A549 (cell line): ENCODE results near the gene TTN. TPM values are rescaled to one million over a fixed set of nuclear protein-coding genes. Genes with fewer than 3 reads are reported as not detected.

ENCODE experiments used
- ATAC-seq, 2 experiments: fragments of 200-7000 bp in 1 of 2; fragments of >200 bp in 1 of 2; cut with Nextera tagmentation in 1 of 2; cut with Tn5 transposase in 1 of 2; 3 replicates each; pipeline versions ENCODE4 v1.8.0 to v1.9.1; 2018 to 2020; ENCODE audit warnings: mild to moderate bottlenecking in 1 of 2, moderate library complexity in 1 of 2
- CTCF ChIA-PET: fragments of 300-600 bp; sonication (Branson Sonifier 250); formaldehyde crosslinking; extraction: SDS; loops from one replicate; lab custom pipeline; 2021; ENCODE audit warnings: antibody characterized with exemption, inconsistent platforms; lab: Yijun Ruan, JAX
- POLR2A ChIA-PET: fragments of 350-600 bp; formaldehyde crosslinking; extraction: SDS; loops from one replicate; lab custom pipeline; 2021; ENCODE audit warnings: antibody characterized with exemption, inconsistent platforms; lab: Yijun Ruan, JAX
- DNase-seq, 2 experiments: peaks; one replicate each; pipeline versions ENCODE4 v3.0.0 to v3.0.0-alpha.2; 2011 to 2016; ENCODE audit warnings: low read depth in 1 of 2, low spot score in 1 of 2
- FAIRE-seq: peaks from 2 replicates; lab custom pipeline; 2011; peaks lifted over from hg19 to GRCh38; lab: Jason Lieb, UNC
- H3K27ac ChIP-seq, 2 experiments: fragments of >200 bp; sonication (Bioruptor Twin); formaldehyde crosslinking; 3 replicates each; pipeline ENCODE4 v1.5.1; 2016 to 2017
- H3K4me1 ChIP-seq: fragments of >200 bp; sonication (Bioruptor Twin); formaldehyde crosslinking; 3 replicates; pipeline ENCODE4 v1.6.1; 2016
- H3K4me2 ChIP-seq: fragments of >200 bp; sonication (Bioruptor Twin); formaldehyde crosslinking; 3 replicates; pipeline ENCODE4 v1.6.1; 2016
- H3K4me3 ChIP-seq: fragments of >200 bp; sonication (Bioruptor Twin); formaldehyde crosslinking; 3 replicates; pipeline ENCODE4 v1.5.1; 2016
- H3K9me3 ChIP-seq: fragments of >200 bp; sonication (Bioruptor Twin); formaldehyde crosslinking; 3 replicates; pipeline ENCODE4 v1.6.1; 2016
- ATOH8 ChIP-seq: fragments of 250-450 bp; sonication (Bioruptor Pico); IDR thresholded peaks from 2 replicates; pipeline ENCODE4 v1.5.0; 2020; ENCODE audit warnings: low read depth, mild to moderate bottlenecking, moderate library complexity
- BCL3 ChIP-seq: fragments of >200 bp; sonication (Bioruptor Twin); formaldehyde crosslinking; IDR thresholded peaks from 3 replicates; pipeline ENCODE4 v1.6.1; 2016
- BHLHE40 ChIP-seq: IDR thresholded peaks from 2 replicates; pipeline ENCODE4 v1.6.1; 2012; ENCODE audit warnings: low read depth, low read length, inconsistent platforms
- CBX8 ChIP-seq: fragments of 200-600 bp; sonication (generic); IDR thresholded peaks from 2 replicates; pipeline ENCODE4 v1.6.1; 2016
- CEBPB ChIP-seq, 2 experiments: fragments of >200 bp in 1 of 2; sonication (Bioruptor Twin) in 1 of 2; formaldehyde crosslinking in 1 of 2; IDR thresholded peaks; 2 replicates each; pipeline ENCODE4 v1.6.1; 2012 to 2016
- CHD2 ChIP-seq: fragments of 150-350 bp; IDR thresholded peaks from 2 replicates; pipeline ENCODE4 v1.6.1; 2014; ENCODE audit warnings: low read length; ENCODE audit not compliant: partially characterized antibody
- CHD4 ChIP-seq: fragments of 200-600 bp; sonication (generic); IDR thresholded peaks from 2 replicates; pipeline ENCODE4 v1.6.1; 2016; ENCODE audit warnings: antibody characterized with exemption, mild to moderate bottlenecking, borderline replicate concordance
- CTCF ChIP-seq: fragments of >200 bp; sonication (Bioruptor Twin); formaldehyde crosslinking; IDR thresholded peaks from 3 replicates; pipeline ENCODE4 v1.5.1; 2016
- E2F6 ChIP-seq: IDR thresholded peaks from 2 replicates; pipeline ENCODE4 v1.6.1; 2012; ENCODE audit warnings: low read depth, borderline replicate concordance
- ELK1 ChIP-seq: fragments of 150-350 bp; IDR thresholded peaks from 2 replicates; pipeline ENCODE4 v1.6.1; 2014; ENCODE audit warnings: low read depth, mild to moderate bottlenecking, low read length
- ESRRA ChIP-seq: fragments of 150-350 bp; IDR thresholded peaks from 2 replicates; pipeline ENCODE4 v1.6.1; 2014; ENCODE audit warnings: mild to moderate bottlenecking, low read length, borderline replicate concordance
- FOSB ChIP-seq: fragments of 250-450 bp; sonication (Bioruptor Pico); IDR thresholded peaks from 2 replicates; pipeline ENCODE4 v1.5.0; 2020; ENCODE audit warnings: mild to moderate bottlenecking, moderate library complexity
- FOSL2 ChIP-seq, 2 experiments: fragments of 450-650 bp in 1 of 2; fragments of >200 bp in 1 of 2; sonication (Bioruptor Twin) in 1 of 2; formaldehyde crosslinking; IDR thresholded peaks; 2 replicates each; pipeline versions ENCODE4 v1.5.0 to v1.6.1; 2016 to 2020; ENCODE audit warnings: mild to moderate bottlenecking in 1 of 2, moderate library complexity in 1 of 2
- FOXS1 ChIP-seq: fragments of 250-450 bp; sonication (Bioruptor Pico); IDR thresholded peaks from 2 replicates; pipeline ENCODE4 v1.5.0; 2020; ENCODE audit warnings: mild to moderate bottlenecking, moderate library complexity
- GATA3 ChIP-seq: IDR thresholded peaks from 2 replicates; pipeline ENCODE4 v1.6.1; 2012; ENCODE audit warnings: borderline replicate concordance
- HES2 ChIP-seq: fragments of >200 bp; sonication (Bioruptor Twin); formaldehyde crosslinking; IDR thresholded peaks from 2 replicates; pipeline ENCODE4 v1.6.1; 2016
- HOXB5 ChIP-seq: fragments of 250-450 bp; sonication (Bioruptor Pico); IDR thresholded peaks from 2 replicates; pipeline ENCODE4 v1.5.0; 2020; ENCODE audit warnings: mild to moderate bottlenecking, moderate library complexity
- MAFK ChIP-seq: fragments of 450-650 bp; IDR thresholded peaks from 2 replicates; pipeline ENCODE4 v1.6.1; 2014; ENCODE audit not compliant: partially characterized antibody
- MAX ChIP-seq: IDR thresholded peaks from 2 replicates; pipeline ENCODE4 v1.6.1; 2012
- MAZ ChIP-seq: fragments of 150-350 bp; IDR thresholded peaks from 2 replicates; pipeline ENCODE4 v1.6.1; 2014; ENCODE audit warnings: antibody characterized with exemption, low read depth, low read length, borderline replicate concordance
- MYC ChIP-seq: IDR thresholded peaks from 2 replicates; pipeline ENCODE4 v1.6.1; 2012; ENCODE audit warnings: mild to moderate bottlenecking, inconsistent platforms, low read length, improper control_type of control experiment, borderline replicate concordance
- NPAS2 ChIP-seq: fragments of 250-450 bp; sonication (Bioruptor Pico); IDR thresholded peaks from 2 replicates; pipeline ENCODE4 v1.8.0; 2022; ENCODE audit warnings: mild to moderate bottlenecking, moderate library complexity, borderline replicate concordance
- POLR2AphosphoS2 ChIP-seq: conservative IDR thresholded peaks from 2 replicates; pipeline ENCODE4 v1.6.1; 2012; ENCODE audit warnings: low read length, improper control_type of control experiment, inconsistent platforms
- RAD21 ChIP-seq, 2 experiments: fragments of >200 bp in 1 of 2; sonication (Bioruptor Twin) in 1 of 2; formaldehyde crosslinking in 1 of 2; IDR thresholded peaks in 1 of 2; conservative IDR thresholded peaks in 1 of 2; 2 replicates in 1 of 2; 3 replicates in 1 of 2; pipeline ENCODE4 v1.6.1; 2012 to 2018; ENCODE audit warnings: inconsistent platforms in 1 of 2
- RARB ChIP-seq: fragments of 250-450 bp; sonication (Bioruptor Pico); IDR thresholded peaks from 2 replicates; pipeline ENCODE4 v1.8.0; 2021; ENCODE audit warnings: mild to moderate bottlenecking, moderate library complexity
- TP53 ChIP-seq: fragments of 250-450 bp; sonication (Bioruptor Pico); IDR thresholded peaks from 2 replicates; pipeline ENCODE4 v1.5.0; 2021; ENCODE audit warnings: mild to moderate bottlenecking, moderate library complexity
- ZFP36 ChIP-seq: fragments of 450-650 bp; IDR thresholded peaks from 2 replicates; pipeline ENCODE4 v1.6.1; 2014; ENCODE audit warnings: borderline replicate concordance; ENCODE audit not compliant: partially characterized antibody
- WGBS: methylation state at CpG from one replicate; pipeline ENCODE4 v1.1.6; 2017; ENCODE audit errors: missing lambda C conversion rate; 5-methylcytosine and 5-hydroxymethylcytosine counted together
- polyA plus RNA-seq, 4 experiments: library from polyadenylated mRNA; depleted of rRNA in 3 of 4; stranded (reverse); fragments of >200 nt; fragmentation: RNase III in 1 of 4; extraction: RNeasy Plus Mini Kit Qiagen cat#74134 plus additional on column Dnase treatment in 1 of 4; gene quantifications; 2 replicates in 3 of 4; 3 replicates in 1 of 4; pipeline ENCODE4 v1.2.3, GENCODE V29; 2011 to 2017

TTN gene
- polyA plus RNA-seq, 2 of the 4 experiments (the other 2 are of a cell fraction): under 0.01 TPM; not detected in 1

- Histone ChIP-seq H3K4me3 (no peak overlapping the region), H3K4me2 (no peak overlapping the region), H3K27ac (no peak overlapping the region), H3K9me3 (no peaks in the 10 kb centered on the region), H3K4me1 (no peaks in the 10 kb centered on the region)
- ChIA-PET POLR2A (no interaction called here), CTCF (no interaction called here)
- no peak for DNase-seq
- no peak for TF ChIP-seq ELK1
- TF ChIP-seq E2F6: no peak
- no peak for TF ChIP-seq CEBPB (IDR thresholded peaks at IDR 0.05)
- TF ChIP-seq ZFP36: no peak
- TF ChIP-seq BHLHE40: no peak
- no peak for TF ChIP-seq CTCF
- no peak for TF ChIP-seq RAD21 (conservative IDR thresholded peaks at IDR 0.05 in 1 of 2, IDR thresholded peaks at IDR 0.05 in 1 of 2)
- TF ChIP-seq ESRRA: no peak
- TF ChIP-seq GATA3: no peak
- TF ChIP-seq FOSL2 (IDR thresholded peaks at IDR 0.05): no peak
- TF ChIP-seq FOSL2 (CRISPR knock-in tag; IDR thresholded peaks at IDR 0.05): no peak
- TF ChIP-seq CBX8: no peak
- TF ChIP-seq NPAS2 (CRISPR knock-in tag): no peak
- TF ChIP-seq ATOH8 (CRISPR knock-in tag): no peak
- no peak for TF ChIP-seq MAZ
- TF ChIP-seq MAFK: no peak
- TF ChIP-seq HES2: no peak
- no peak for TF ChIP-seq BCL3
- FAIRE-seq: no peak
- ATAC-seq: no peak
- WGBS: 28% methylated on average over 2 of the region's 2 CpGs
These were observed 23.2 kb upstream of the TTN start for GRCh38 chr2:178830451-178830850.

GRCh38 chr2:178829981-178830380 is 22.8 kb upstream of the TTN start:
- Histone ChIP-seq H3K9me3 (no peaks in the 10 kb centered on the region), H3K27ac (no peak overlapping the region), H3K4me3 (no peak overlapping the region), H3K4me1 (no peaks in the 10 kb centered on the region), H3K4me2 (no peak overlapping the region)
- WGBS: 34% methylated on average over 3 of the region's 3 CpGs
- CTCF ChIA-PET: no interaction called here
- no peak for FAIRE-seq
- POLR2A ChIA-PET: no interaction called here
- no peak for DNase-seq
- no peak for ATAC-seq
- no peak for TF ChIP-seq MAX
- TF ChIP-seq FOSB (CRISPR knock-in tag): no peak
- no peak for TF ChIP-seq POLR2AphosphoS2
- no peak for TF ChIP-seq HES2
- TF ChIP-seq HOXB5 (CRISPR knock-in tag): no peak
- no peak for TF ChIP-seq CBX8
- no peak for TF ChIP-seq FOXS1 (CRISPR knock-in tag)
- TF ChIP-seq ZFP36: no peak
- no peak for TF ChIP-seq CHD2
- TF ChIP-seq CEBPB (IDR thresholded peaks at IDR 0.05): no peak
- no peak for TF ChIP-seq TP53 (CRISPR knock-in tag)
- no peak for TF ChIP-seq MYC
- TF ChIP-seq RARB: no peak
- TF ChIP-seq ESRRA: no peak
- TF ChIP-seq CTCF: no peak
- no peak for TF ChIP-seq CHD4
